Measurements from ENCODE around the gene CD79B.

DNA sequence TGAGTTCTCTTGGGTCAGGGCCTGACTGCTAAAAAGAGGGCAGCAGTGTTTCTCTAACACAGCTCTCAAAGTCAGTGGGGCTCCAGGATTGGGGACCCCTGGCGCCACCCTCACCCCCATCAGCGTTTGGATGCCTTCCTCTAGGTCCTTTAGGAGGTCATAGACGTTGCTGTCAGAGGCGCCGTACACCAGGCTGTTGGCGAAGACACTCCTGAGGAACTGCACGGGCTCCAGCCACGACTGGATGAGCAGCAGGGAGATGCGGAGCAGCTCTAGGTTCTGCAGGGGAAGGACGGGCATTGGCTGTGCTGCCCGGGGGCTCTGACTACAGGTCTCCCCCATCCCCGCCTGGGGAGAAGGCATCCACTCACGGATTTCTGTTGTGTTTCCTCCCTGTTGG is 14.5 kb downstream of the CD79B start:
- no peak for TF ChIP-seq TAF1 (IDR thresholded peaks at IDR 0.05; ENCODE audit: borderline replicate concordance, low read depth, low read length)
- no peak for TF ChIP-seq EZH2phosphoT487 (IDR thresholded peaks at IDR 0.05; ENCODE audit: borderline replicate concordance, low read depth)
- no peak for TF ChIP-seq GATA2 (CRISPR knock-in tag; IDR thresholded peaks at IDR 0.05)
- TF ChIP-seq, protein P1, sequence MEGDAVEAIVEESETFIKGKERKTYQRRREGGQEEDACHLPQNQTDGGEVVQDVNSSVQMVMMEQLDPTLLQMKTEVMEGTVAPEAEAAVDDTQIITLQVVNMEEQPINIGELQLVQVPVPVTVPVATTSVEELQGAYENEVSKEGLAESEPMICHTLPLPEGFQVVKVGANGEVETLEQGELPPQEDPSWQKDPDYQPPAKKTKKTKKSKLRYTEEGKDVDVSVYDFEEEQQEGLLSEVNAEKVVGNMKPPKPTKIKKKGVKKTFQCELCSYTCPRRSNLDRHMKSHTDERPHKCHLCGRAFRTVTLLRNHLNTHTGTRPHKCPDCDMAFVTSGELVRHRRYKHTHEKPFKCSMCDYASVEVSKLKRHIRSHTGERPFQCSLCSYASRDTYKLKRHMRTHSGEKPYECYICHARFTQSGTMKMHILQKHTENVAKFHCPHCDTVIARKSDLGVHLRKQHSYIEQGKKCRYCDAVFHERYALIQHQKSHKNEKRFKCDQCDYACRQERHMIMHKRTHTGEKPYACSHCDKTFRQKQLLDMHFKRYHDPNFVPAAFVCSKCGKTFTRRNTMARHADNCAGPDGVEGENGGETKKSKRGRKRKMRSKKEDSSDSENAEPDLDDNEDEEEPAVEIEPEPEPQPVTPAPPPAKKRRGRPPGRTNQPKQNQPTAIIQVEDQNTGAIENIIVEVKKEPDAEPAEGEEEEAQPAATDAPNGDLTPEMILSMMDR (IDR thresholded peaks at IDR 0.05) = no peak
- no peak for TF ChIP-seq EP300 (IDR thresholded peaks at IDR 0.05; ENCODE audit: borderline replicate concordance in 1 of 2, low read depth in 1 of 2, low read length in 1 of 2)
- TF ChIP-seq TCF12 (IDR thresholded peaks at IDR 0.05) = no peak
- no peak for TF ChIP-seq CHD2 (IDR thresholded peaks at IDR 0.05; ENCODE audit: low read length, partially characterized antibody)
